OCI-LY3 (cell line): ENCODE results near the gene SHANK3.

Experiments
- H2AFZ ChIP-seq: fragments of 200-600, 300-600 bp; shearing (Covaris generic); 2 replicates; pipeline ENCODE4 v1.6.0; 2014; ENCODE audit warnings: antibody characterized with exemption, low read depth, low read length
- H3K27ac ChIP-seq: fragments of 200-600, 300-600 bp; sonication (generic); 2 replicates; pipeline ENCODE4 v1.5.1; 2014; ENCODE audit warnings: mild to moderate bottlenecking, low read length, moderate library complexity, mixed read lengths
- H3K27me3 ChIP-seq: fragments of 200-600, 300-600 bp; sonication (generic); 2 replicates; pipeline ENCODE4 v1.6.1; 2014; ENCODE audit warnings: low read depth, low read length, mixed read lengths
- H3K36me3 ChIP-seq: fragments of 200-600, 300-600 bp; sonication (generic); replicated peaks from 2 replicates; pipeline ENCODE3; 2014; ENCODE audit warnings: low read depth, low read length, mixed read lengths
- H3K4me1 ChIP-seq: fragments of 300-600, 200-600 bp; sonication (generic); 2 replicates; pipeline ENCODE4 v1.6.1; 2014; ENCODE audit warnings: low read length, mixed read lengths
- H3K4me2 ChIP-seq: fragments of 200-600, 300-600 bp; sonication (generic); 2 replicates; pipeline ENCODE4 v1.6.1; 2014; ENCODE audit warnings: low read length, mixed read lengths
- H3K4me3 ChIP-seq: fragments of 300-600, 200-600 bp; sonication (generic); 2 replicates; pipeline ENCODE4 v1.5.1; 2014; ENCODE audit warnings: antibody characterized with exemption, mild to moderate bottlenecking, low read length, moderate library complexity
- H3K79me2 ChIP-seq: fragments of 300-600, 200-600 bp; shearing (Covaris generic); 2 replicates; pipeline ENCODE4 v1.6.1; 2014; ENCODE audit warnings: mild to moderate bottlenecking, low read length, mixed read lengths
- H3K9ac ChIP-seq: fragments of 300-600, 200-600 bp; shearing (Covaris generic); 2 replicates; pipeline ENCODE4 v1.6.0; 2014; ENCODE audit warnings: mild to moderate bottlenecking, low read length, moderate library complexity
- H3K9me3 ChIP-seq: fragments of 200-600, 300-600 bp; shearing (Covaris generic); 2 replicates; pipeline ENCODE4 v1.6.1; 2014; ENCODE audit warnings: low read length, mixed read lengths; ENCODE audit not compliant: insufficient read depth
- H4K20me1 ChIP-seq: fragments of 200-600, 300-600 bp; sonication (generic); 2 replicates; pipeline ENCODE4 v1.6.1; 2016; ENCODE audit warnings: low read length, mixed read lengths; ENCODE audit not compliant: insufficient read depth
- CTCF ChIP-seq: fragments of 200-600, 300-600 bp; sonication (generic); IDR thresholded peaks from 2 replicates; pipeline ENCODE4 v1.5.1; 2014; ENCODE audit warnings: antibody characterized with exemption, low read length, low read depth
- EZH2phosphoT487 ChIP-seq: fragments of 200-600 bp; shearing (Covaris generic); IDR thresholded peaks from 2 replicates; pipeline ENCODE4 v1.6.1; 2018; ENCODE audit warnings: antibody characterized with exemption, mixed run types, low read depth

SHANK3 gene

DNA sequence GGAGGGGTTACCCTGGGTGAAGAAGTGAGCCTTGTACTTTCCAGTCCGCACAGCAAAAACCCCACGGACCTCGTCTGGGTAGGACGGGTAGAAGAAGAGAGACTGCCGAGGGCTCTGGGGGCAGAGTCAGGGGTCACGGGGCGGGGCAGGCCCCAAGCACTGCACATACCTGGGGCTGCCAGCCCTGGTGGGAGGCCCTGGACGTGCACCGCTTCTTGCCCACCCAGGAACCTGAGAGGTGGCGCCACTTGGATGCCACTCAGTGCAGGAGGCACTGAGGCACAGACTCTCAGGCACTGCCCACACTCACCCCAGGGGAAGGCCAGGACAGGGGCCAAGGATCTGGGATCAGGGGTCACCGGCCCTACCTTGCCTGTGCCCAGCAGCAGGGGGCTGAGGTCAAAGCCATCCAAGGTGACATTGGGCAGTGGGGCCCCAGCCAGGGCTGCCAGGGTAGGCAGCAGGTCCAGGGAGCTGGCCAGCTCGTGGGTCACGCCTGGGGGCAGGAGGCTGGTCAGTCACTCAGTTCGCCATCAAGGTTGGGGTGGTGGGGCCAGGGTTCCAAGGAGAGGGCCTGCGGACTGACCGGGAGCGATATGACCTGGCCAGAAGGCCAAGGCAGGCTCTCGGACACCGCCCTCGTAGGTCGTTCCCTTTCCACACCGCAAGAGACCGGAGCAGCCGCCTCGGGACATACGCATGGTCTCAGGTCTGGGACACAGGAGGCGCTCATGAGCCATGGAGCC, 46.9 kb upstream of the SHANK3 start:
- TF ChIP-seq CTCF, result no peak
- TF ChIP-seq EZH2phosphoT487, result no peak
- Histone ChIP-seq H3K4me1 (peaks cover 23% of the 10 kb centered on the region), H3K4me3 (no peak overlapping the region), H3K4me2 (no peak overlapping the region), H3K79me2 (no peaks in the 10 kb centered on the region), H3K27ac (no peak overlapping the region), H4K20me1 (no peaks in the 10 kb centered on the region), H3K9me3 (no peaks in the 10 kb centered on the region), H3K9ac (no peak overlapping the region), H2AFZ (no peak overlapping the region), H3K36me3 (no peaks in the 10 kb centered on the region), H3K27me3 (no peaks in the 10 kb centered on the region)

GRCh38 chr22:50626314-50626849, 46.2 kb upstream of the SHANK3 start:
- H3K4me3 ChIP-seq, result no peak overlapping the region
- no peaks in the 10 kb centered on the region for H3K27me3 ChIP-seq
- no peak overlapping the region for H3K27ac ChIP-seq
- no peaks in the 10 kb centered on the region for H4K20me1 ChIP-seq
- peaks cover 20% of the 10 kb centered on the region for H3K4me1 ChIP-seq
- H3K9me3 ChIP-seq, result no peaks in the 10 kb centered on the region
- H3K4me2 ChIP-seq, result 0 out of 2 replicates have a peak overlapping the region, but pooled peaks have one; percentile 80
- no peak overlapping the region for H2AFZ ChIP-seq
- no peaks in the 10 kb centered on the region for H3K36me3 ChIP-seq
- H3K9ac ChIP-seq, result no peak overlapping the region
- H3K79me2 ChIP-seq, result no peaks in the 10 kb centered on the region
- TF ChIP-seq EZH2phosphoT487, result no peak

DNA sequence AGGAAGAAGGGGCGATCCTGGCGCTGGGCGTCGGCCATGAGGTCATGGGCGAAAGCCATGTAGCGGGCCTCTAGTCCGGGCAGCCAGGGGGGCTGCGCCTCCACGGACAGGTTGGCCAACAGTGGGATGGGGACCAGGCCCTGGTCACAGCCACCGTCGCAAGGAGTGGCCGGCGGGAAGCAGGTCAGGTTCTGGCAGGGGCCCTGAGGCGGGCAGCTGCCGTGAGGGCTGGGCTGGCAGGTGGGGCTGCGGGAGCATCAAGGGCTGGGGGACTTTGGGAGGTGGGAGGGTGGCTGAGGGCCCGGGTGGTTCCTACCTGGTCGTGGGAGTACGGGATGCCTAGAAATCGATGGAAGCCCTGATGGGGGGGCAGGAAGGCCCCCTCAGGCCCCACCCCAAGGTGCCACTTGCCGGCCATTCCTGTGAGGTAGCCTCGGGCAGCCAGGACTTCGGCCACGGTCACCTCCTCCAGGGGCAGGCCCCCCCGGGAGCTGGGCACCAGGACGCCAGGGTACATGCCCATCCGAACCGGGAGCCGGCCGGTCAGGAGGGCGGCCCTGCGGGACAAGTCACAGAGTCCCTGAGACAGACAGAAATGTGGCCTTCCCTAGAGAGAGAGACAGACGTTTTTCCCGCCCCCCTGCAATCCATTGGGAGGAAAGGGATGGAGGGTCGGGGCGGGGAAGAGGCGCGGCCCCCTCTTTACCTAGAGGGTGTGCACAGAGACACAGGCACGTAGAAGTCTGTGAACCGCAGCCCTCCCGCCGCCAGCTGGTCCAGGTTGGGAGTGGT, 45.6 kb upstream of the SHANK3 start:
- Histone ChIP-seq H3K9ac (peak overlapping the region; percentile 82), H3K79me2 (no peaks in the 10 kb centered on the region), H3K4me2 (peak overlapping the region; percentile 80), H3K27me3 (no peaks in the 10 kb centered on the region), H3K4me1 (peaks cover 17% of the 10 kb centered on the region), H3K4me3 (peak overlapping the region; percentile 99), H2AFZ (no peak overlapping the region), H4K20me1 (no peaks in the 10 kb centered on the region), H3K27ac (no peak overlapping the region), H3K36me3 (no peaks in the 10 kb centered on the region), H3K9me3 (no peaks in the 10 kb centered on the region)
- TF ChIP-seq CTCF (no peak), EZH2phosphoT487 (no peak)

GRCh38 chr22:50627642-50628542, 44.7 kb upstream of the SHANK3 start, which contains the start of gene ARSA:
TSS of gene ARSA (minus strand) at chr22:50628152. CDS start at chr22:50627779, 373 bp downstream.
- TF ChIP-seq CTCF (peak; percentile 31), EZH2phosphoT487 (no peak)
- Histone ChIP-seq H3K9me3 (no peaks in the 10 kb centered on the region), H3K27ac (no peak within 1 kb of the TSS), H3K4me2 (peak within 1 kb of the TSS; percentile 95), H2AFZ (peak within 1 kb of the TSS; percentile 29; the same call in 1 of the 2 replicates), H3K36me3 (no peaks in the 10 kb centered on the region), H3K79me2 (no peaks in the 10 kb centered on the region), H3K4me3 (peak within 1 kb of the TSS; percentile 99), H3K9ac (peak within 1 kb of the TSS; percentile 82), H3K4me1 (peaks cover 8% of the 10 kb centered on the region), H4K20me1 (no peaks in the 10 kb centered on the region), H3K27me3 (no peaks in the 10 kb centered on the region)
